Neural cell (in vitro differentiated cells): ENCODE results near the gene CACNA1I. TPM values are rescaled to one million over a fixed set of nuclear protein-coding genes. Genes with fewer than 3 reads are reported as not detected.

Source experiments
- H2AFZ ChIP-seq: fragments of 200-600, 300-800 bp; sonication (generic), shearing (Covaris generic); 2 replicates; pipeline ENCODE4 v1.6.0; 2014; ENCODE audit warnings: low read depth, mild to moderate bottlenecking, antibody characterized with exemption, low read length, moderate library complexity
- H3F3A ChIP-seq: fragments of 200-600 bp; shearing (Covaris generic); 2 replicates; pipeline ENCODE4 v1.6.1; 2016; ENCODE audit warnings: mild to moderate bottlenecking, moderate library complexity, mixed read lengths, antibody characterized with exemption, low read length; ENCODE audit not compliant: insufficient read depth, poor library complexity, severe bottlenecking
- H3K27ac ChIP-seq: fragments of 200-600, 300-800 bp; sonication (generic), shearing (Covaris generic); 2 replicates; pipeline ENCODE4 v1.5.1; 2014; ENCODE audit warnings: mild to moderate bottlenecking, low read length, moderate library complexity
- H3K27me3 ChIP-seq: fragments of 300-800, 200-600 bp; sonication (generic), shearing (Covaris generic); 2 replicates; pipeline ENCODE4 v1.6.0; 2014; ENCODE audit warnings: mild to moderate bottlenecking, low read depth, low read length, moderate library complexity; ENCODE audit not compliant: insufficient read depth
- H3K36me3 ChIP-seq: fragments of 300-800, 200-600 bp; sonication (generic), shearing (Covaris generic); 2 replicates; pipeline ENCODE4 v1.5.1; 2014; ENCODE audit warnings: mild to moderate bottlenecking, antibody characterized with exemption, low read length, moderate library complexity; ENCODE audit not compliant: insufficient read depth
- H3K4me2 ChIP-seq: fragments of 300-800, 200-600 bp; sonication (generic), shearing (Covaris generic); 2 replicates; pipeline ENCODE4 v1.6.0; 2014; ENCODE audit warnings: mild to moderate bottlenecking, low read length
- H3K4me3 ChIP-seq: fragments of 300-800, 200-600 bp; sonication (generic), shearing (Covaris generic); 2 replicates; pipeline ENCODE4 v1.5.1; 2014; ENCODE audit warnings: mild to moderate bottlenecking, low read length, moderate library complexity
- H3K79me2 ChIP-seq: fragments of 200-600 bp; shearing (Covaris generic); replicated peaks from 2 replicates; pipeline ENCODE4 v1.6.0; 2014; ENCODE audit warnings: mild to moderate bottlenecking, low read length, moderate library complexity; ENCODE audit not compliant: insufficient read depth
- H3K9ac ChIP-seq: fragments of 300-800, 200-600 bp; sonication (generic), shearing (Covaris generic); 2 replicates; pipeline ENCODE4 v1.6.1; 2016; ENCODE audit warnings: mild to moderate bottlenecking, low read length, mixed read lengths
- H3K9me2 ChIP-seq: fragments of 200-600 bp; shearing (Covaris generic); 2 replicates; pipeline ENCODE4 v1.6.1; 2016; ENCODE audit warnings: mild to moderate bottlenecking, low read length, mixed read lengths; ENCODE audit not compliant: insufficient read depth
- H3K9me3 ChIP-seq: fragments of 200-600, 300-800 bp; sonication (generic), shearing (Covaris generic); 2 replicates; pipeline ENCODE4 v1.6.1; 2016; ENCODE audit warnings: mild to moderate bottlenecking, mixed run types, low read length, moderate library complexity, mixed read lengths
- H4K20me1 ChIP-seq: fragments of 200-600 bp; shearing (Covaris generic); 2 replicates; pipeline ENCODE4 v1.6.1; 2016; ENCODE audit warnings: mild to moderate bottlenecking, mixed run types; ENCODE audit not compliant: insufficient read depth
- EP300 ChIP-seq: fragments of 450-650 bp; conservative IDR thresholded peaks from 2 replicates; pipeline ENCODE4 v1.6.1; 2014; ENCODE audit warnings: antibody characterized with exemption, mild to moderate bottlenecking, moderate library complexity; ENCODE audit not compliant: poor library complexity, severe bottlenecking
- EZH2 ChIP-seq: fragments of 200-600, 300-800 bp; shearing (Covaris generic), sonication (generic); IDR thresholded peaks from 2 replicates; pipeline ENCODE4 v1.6.1; 2014; ENCODE audit warnings: antibody characterized with exemption, low read length, borderline replicate concordance, mild to moderate bottlenecking; ENCODE audit not compliant: insufficient read depth, poor library complexity, severe bottlenecking
- MXI1 ChIP-seq: fragments of 450-650 bp; conservative IDR thresholded peaks from 2 replicates; pipeline ENCODE4 v1.6.1; 2014; ENCODE audit warnings: antibody characterized with exemption, mild to moderate bottlenecking; ENCODE audit not compliant: poor library complexity, severe bottlenecking
- POLR2AphosphoS5 ChIP-seq: IDR thresholded peaks from 2 replicates; pipeline ENCODE4 v1.6.1; 2012
- RAD21 ChIP-seq: fragments of 450-650 bp; conservative IDR thresholded peaks from 2 replicates; pipeline ENCODE4 v1.6.1; 2014; ENCODE audit warnings: antibody characterized with exemption, mild to moderate bottlenecking, moderate library complexity
- SMC3 ChIP-seq: fragments of 450-650 bp; conservative IDR thresholded peaks from 2 replicates; pipeline ENCODE4 v1.6.1; 2014; ENCODE audit warnings: antibody characterized with exemption, mild to moderate bottlenecking, moderate library complexity; ENCODE audit not compliant: poor library complexity
- TAF1 ChIP-seq: IDR thresholded peaks from 2 replicates; pipeline ENCODE4 v1.6.1; 2012; ENCODE audit warnings: low read depth
- polyA plus RNA-seq: library from polyadenylated mRNA; depleted of rRNA; stranded (reverse); fragments of >200 nt; gene quantifications from 2 replicates; pipeline ENCODE4 v1.2.3, GENCODE V29; 2014
- TF ChIP-seq, protein P1 (sequence below): fragments of 450-650 bp; IDR thresholded peaks from 2 replicates; pipeline ENCODE4 v1.5.1; 2014; ENCODE audit warnings: antibody characterized with exemption, mild to moderate bottlenecking, moderate library complexity; ENCODE audit not compliant: poor library complexity, severe bottlenecking
- TF ChIP-seq, protein P2 (sequence below): IDR thresholded peaks from 2 replicates; pipeline ENCODE4 v1.6.1; 2012; ENCODE audit warnings: borderline replicate concordance

The CACNA1I gene
- polyA plus RNA-seq, 1 donor from 2014 or later: 1.9 TPM

DNA sequence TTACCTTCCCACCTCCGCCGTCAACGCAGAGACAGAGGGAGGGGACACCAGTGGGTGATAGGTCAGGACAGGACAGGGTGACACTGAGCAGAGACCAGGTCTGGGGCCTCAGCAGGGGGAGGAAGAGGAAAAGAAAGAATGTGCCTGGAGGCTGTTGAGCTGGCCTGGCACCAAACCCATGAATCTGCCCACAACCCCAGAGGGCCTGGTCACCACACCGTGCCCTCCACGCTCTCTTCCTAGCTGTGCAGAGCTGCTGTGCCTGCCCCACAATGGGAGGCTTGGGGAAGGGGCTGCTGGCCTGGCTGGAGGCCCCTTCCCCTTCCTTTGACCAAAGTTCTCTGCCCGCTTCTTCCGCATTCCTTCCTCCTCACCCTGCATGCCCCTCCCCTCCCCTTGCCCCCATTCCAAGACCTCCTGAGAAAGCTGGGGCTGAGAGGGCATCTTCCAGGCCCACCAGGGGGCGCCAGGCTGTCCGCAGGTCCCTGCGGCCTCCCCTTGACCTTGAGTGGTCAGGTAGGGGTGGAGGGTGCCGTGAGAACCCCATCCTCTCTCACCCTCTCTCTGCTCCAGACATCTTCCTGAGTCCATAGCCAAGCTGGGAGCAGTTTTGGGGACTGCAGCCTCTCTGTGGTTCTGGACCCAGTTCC lies 11.0 kb upstream of the CACNA1I start:
- TF ChIP-seq EZH2: no peak
- no peak for TF ChIP-seq RAD21
- TF ChIP-seq SMC3: peak; percentile 18
- no peak for TF ChIP-seq MXI1
- TF ChIP-seq, protein P1, sequence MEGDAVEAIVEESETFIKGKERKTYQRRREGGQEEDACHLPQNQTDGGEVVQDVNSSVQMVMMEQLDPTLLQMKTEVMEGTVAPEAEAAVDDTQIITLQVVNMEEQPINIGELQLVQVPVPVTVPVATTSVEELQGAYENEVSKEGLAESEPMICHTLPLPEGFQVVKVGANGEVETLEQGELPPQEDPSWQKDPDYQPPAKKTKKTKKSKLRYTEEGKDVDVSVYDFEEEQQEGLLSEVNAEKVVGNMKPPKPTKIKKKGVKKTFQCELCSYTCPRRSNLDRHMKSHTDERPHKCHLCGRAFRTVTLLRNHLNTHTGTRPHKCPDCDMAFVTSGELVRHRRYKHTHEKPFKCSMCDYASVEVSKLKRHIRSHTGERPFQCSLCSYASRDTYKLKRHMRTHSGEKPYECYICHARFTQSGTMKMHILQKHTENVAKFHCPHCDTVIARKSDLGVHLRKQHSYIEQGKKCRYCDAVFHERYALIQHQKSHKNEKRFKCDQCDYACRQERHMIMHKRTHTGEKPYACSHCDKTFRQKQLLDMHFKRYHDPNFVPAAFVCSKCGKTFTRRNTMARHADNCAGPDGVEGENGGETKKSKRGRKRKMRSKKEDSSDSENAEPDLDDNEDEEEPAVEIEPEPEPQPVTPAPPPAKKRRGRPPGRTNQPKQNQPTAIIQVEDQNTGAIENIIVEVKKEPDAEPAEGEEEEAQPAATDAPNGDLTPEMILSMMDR: no peak
- Histone ChIP-seq H4K20me1 (no peaks in the 10 kb centered on the region), H3F3A (no peaks in the 10 kb centered on the region), H3K4me2 (no peak overlapping the region), H2AFZ (no peak overlapping the region), H3K9ac (no peak overlapping the region), H3K27me3 (peaks cover 47% of the 10 kb centered on the region), H3K9me3 (no peaks in the 10 kb centered on the region), H3K4me3 (no peak overlapping the region), H3K9me2 (no peaks in the 10 kb centered on the region), H3K79me2 (no peaks in the 10 kb centered on the region), H3K36me3 (no peaks in the 10 kb centered on the region), H3K27ac (no peak overlapping the region)

DNA sequence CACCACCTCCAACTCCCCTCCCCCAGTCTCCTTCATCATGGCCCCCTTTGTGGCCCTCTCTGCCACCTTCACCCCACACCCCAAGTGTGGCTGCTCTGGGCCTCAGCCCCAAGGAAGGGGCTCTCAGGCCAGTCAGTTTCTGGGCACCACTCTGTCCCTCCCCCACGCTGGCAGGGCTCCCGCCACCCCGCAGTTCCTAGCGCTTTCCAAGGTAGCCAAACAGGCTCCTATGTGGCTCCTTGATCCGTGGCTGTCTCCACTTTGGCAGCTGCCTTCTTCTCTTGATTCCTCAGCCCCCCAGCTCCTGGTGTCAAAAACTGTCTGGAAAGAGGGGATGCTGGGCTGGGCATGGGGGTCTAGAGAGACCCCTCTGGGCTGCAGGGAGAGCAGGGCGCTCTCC lies 10.4 kb upstream of the CACNA1I start:
- Histone ChIP-seq H3F3A (no peaks in the 10 kb centered on the region), H3K4me3 (no peak overlapping the region), H4K20me1 (no peaks in the 10 kb centered on the region), H3K4me2 (no peak overlapping the region), H3K9ac (no peak overlapping the region), H3K27ac (no peak overlapping the region), H3K79me2 (no peaks in the 10 kb centered on the region), H3K9me3 (no peaks in the 10 kb centered on the region), H3K36me3 (no peaks in the 10 kb centered on the region), H3K27me3 (peaks cover 47% of the 10 kb centered on the region), H2AFZ (no peak overlapping the region), H3K9me2 (no peaks in the 10 kb centered on the region)
- no peak for TF ChIP-seq EZH2
- no peak for TF ChIP-seq RAD21
- no peak for TF ChIP-seq EP300
- TF ChIP-seq TAF1: no peak
- no peak for TF ChIP-seq POLR2AphosphoS5
- TF ChIP-seq, protein P2, sequence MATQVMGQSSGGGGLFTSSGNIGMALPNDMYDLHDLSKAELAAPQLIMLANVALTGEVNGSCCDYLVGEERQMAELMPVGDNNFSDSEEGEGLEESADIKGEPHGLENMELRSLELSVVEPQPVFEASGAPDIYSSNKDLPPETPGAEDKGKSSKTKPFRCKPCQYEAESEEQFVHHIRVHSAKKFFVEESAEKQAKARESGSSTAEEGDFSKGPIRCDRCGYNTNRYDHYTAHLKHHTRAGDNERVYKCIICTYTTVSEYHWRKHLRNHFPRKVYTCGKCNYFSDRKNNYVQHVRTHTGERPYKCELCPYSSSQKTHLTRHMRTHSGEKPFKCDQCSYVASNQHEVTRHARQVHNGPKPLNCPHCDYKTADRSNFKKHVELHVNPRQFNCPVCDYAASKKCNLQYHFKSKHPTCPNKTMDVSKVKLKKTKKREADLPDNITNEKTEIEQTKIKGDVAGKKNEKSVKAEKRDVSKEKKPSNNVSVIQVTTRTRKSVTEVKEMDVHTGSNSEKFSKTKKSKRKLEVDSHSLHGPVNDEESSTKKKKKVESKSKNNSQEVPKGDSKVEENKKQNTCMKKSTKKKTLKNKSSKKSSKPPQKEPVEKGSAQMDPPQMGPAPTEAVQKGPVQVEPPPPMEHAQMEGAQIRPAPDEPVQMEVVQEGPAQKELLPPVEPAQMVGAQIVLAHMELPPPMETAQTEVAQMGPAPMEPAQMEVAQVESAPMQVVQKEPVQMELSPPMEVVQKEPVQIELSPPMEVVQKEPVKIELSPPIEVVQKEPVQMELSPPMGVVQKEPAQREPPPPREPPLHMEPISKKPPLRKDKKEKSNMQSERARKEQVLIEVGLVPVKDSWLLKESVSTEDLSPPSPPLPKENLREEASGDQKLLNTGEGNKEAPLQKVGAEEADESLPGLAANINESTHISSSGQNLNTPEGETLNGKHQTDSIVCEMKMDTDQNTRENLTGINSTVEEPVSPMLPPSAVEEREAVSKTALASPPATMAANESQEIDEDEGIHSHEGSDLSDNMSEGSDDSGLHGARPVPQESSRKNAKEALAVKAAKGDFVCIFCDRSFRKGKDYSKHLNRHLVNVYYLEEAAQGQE: no peak
- TF ChIP-seq SMC3: no peak
- TF ChIP-seq, protein P1: no peak
- TF ChIP-seq MXI1: no peak
